GM19372 (cell line): ENCODE measurements around the gene WFDC1.

Source experiments
- ATAC-seq: cut with Tn5 transposase; IDR thresholded peaks from one replicate; pipeline ENCODE4 v1.9.1; 2021; ENCODE audit warnings: mild to moderate bottlenecking, low read depth, moderate library complexity; ENCODE audit not compliant: unreplicated experiment

WFDC1 gene

GRCh38 chr16:84299734-84300440 is 5.2 kb downstream of the WFDC1 start:
- ATAC-seq, result no peak

DNA sequence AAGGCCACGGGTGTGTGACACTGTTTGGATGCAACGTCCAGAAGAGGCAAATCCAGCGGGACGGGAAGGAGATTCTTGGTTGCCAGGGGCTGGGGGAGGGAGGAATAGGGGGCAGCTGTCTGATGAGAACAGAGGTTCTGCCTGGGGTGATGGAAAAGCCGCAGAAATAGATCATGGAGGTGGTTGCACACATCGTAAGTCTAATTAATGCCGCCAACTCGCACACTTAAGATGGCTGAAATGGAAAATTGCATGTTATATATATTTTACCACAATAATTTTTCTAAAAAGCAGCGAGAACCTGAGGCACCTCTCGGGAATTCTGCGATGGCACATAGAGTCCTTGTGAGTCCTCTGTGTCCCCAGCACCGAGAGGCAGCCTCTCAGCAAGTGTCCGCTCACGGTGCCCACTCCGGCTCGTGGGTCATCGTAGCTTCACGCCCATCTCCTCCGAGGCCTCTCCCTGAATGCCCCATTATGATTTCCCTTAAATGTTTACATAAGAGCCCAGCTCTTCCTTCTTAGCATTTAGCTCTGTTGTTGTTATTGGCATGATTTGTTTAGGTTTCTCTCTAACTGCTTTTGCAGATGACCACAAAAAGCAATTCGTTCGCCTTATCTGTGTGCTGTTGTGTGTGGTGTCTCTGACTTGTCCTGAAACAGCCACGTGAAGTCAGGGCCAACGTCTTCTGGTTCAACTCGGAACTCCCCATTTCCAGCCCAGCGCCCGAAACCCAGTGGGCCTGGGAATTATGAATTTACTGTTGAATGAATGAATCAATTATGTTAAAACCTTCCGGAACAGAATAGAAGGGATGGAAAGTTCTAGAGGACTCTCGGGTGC is 7.7 kb downstream of the WFDC1 start:
- no peak for ATAC-seq

DNA sequence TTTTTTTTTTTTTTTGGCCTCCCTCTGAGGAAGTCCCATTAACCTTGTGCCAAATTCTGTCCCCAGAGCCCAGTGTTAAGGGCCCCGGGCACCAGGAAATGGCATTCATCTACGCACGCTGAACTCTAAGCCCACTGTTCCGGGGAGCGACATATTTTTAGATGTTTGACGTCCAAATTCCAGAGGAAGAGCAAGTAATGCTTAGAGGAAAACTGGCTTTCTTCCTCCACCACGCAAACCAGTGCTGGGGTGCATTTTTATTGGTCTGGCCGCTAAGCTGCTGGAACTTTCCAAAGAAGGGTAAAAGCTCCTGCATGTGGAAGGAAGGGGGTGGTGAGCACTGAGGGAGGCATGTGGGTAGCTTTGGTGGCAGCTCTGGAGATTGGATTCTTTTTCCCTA is 8.3 kb downstream of the WFDC1 start:
- no peak for ATAC-seq

DNA sequence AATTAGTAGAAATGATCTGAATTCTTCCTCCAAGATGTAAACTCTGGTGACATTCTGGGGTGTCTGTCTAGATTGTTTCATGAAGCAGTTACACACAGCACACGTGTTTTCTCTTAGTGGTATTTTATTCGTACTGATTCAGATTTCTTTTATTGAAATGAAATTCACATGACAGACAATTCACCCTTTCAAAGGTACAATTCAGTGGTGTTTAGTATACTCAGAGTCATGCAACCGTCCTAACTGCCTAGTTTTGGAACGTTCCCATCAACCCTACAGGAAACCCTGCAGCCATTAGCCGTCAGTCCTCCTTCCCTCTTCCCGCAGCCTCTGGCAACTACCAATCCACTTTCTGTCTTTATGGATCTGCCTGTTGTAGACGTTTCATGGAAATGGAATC is 8.8 kb downstream of the WFDC1 start:
- no peak for ATAC-seq

DNA sequence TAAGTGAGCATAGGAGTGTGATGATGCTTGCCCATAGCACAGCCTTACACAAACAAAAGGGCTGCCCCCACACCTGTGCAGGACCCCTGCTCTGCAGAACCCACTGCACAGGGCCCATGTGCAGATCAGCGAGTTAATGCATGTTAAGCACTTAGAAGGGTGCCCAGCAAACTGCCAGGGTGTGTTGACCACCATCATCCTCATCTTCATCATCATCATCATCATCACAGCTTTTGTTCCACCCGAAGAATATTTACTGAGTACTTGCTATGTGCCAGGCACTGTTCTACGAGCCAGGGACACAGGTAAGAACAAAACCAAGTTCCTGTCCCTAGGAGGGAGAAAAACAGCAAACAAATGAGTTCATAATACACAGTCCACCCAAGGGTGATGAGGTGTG is 11.9 kb downstream of the WFDC1 start:
- no peak for ATAC-seq

- no peak for ATAC-seq
Observed at GRCh38 chr16:84307209-84307954, 12.7 kb downstream of the WFDC1 start.

- no peak for ATAC-seq
Observed at GRCh38 chr16:84308120-84308519, 13.4 kb downstream of the WFDC1 start.

- ATAC-seq, result no peak
Observed at GRCh38 chr16:84310642-84311041, 16.0 kb downstream of the WFDC1 start.

GRCh38 chr16:84312783-84313382 is 18.2 kb downstream of the WFDC1 start:
- ATAC-seq, result no peak

DNA sequence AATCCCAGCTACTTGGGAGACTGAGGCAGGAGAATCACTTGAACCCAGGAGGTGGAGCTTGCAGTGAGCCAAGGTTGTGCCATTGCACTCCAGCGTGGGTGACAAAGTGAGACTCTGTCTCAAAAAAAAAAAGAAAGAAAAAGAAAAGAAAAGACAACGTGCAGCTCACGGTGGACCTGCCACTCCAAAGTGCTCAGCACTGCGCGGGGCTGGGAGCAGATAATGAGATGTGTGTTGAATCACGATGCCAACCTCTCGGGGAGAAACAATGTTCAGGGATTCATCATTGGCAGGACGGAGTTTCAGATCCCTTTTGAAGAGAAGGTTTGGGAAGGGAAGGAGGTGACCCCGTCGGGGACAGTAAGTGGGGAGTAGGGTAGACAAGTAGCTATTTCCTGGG is 19.2 kb downstream of the WFDC1 start:
- no peak for ATAC-seq

- ATAC-seq, result no peak
Observed at GRCh38 chr16:84314373-84314772, 19.7 kb downstream of the WFDC1 start.

GRCh38 chr16:84314814-84315213 is 20.1 kb downstream of the WFDC1 start:
- no peak for ATAC-seq

DNA sequence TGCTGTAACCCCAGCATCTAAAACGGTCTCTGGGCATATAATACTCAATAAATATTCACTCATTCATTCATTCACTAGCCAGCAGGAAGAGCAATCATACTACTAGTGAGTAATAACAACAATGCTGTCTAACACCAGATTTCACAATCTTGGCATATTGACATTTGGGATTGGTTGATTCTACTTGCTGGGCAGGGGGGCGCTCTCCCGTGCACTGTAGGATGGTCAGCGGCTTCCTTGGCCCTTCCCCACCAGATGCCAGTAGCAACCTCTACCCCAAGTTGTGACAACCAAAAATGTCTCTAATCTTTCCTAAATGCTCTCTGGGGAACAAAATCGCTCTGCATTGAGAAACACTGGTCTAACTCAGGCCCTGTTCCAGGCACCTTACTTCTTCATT is 20.7 kb downstream of the WFDC1 start:
- ATAC-seq, result no peak

DNA sequence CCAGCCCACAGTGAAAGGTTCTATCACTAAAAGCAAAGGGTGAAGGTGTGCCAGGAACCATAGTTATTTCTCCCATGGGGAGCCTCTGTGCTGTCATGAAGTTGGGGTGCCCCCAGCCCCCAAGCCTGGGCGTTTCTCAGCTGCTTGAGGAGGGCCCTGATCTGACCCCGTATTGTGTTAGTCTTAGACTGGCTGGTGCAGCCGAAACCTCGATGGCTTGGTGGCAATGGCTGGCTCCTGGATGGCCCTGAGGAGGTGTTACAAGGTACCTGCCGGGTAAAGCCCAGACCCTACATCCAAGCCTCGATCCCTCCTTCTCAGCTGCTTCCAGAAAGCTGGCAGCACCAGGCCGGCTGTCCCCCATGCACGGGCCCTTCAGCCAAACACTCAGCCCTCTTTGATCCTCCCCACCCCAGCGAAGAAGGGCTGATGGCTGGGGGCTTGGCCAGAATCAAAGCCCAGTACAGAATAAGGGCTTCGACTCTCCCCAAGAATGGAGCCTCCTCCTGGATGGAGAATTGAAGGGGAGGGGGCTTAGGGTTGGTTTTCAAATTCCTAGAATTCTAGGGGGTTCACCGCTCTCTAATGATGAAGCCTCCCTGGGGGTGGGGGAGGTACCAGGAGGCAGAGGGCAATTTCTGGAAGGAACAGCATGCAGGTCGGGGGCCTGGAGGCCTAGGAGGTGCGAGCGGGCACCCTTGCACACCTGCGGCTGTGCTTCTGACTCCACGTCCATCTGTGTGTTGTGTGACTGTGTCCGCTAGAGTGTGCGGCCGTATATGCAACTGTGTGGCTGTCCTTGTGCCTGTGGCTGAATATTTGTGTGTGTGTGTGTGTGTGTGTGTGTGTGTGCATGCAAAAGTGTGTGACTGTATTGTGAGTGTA is 23.7 kb downstream of the WFDC1 start:
- ATAC-seq, result no peak

GRCh38 chr16:84319146-84319760 is 24.6 kb downstream of the WFDC1 start:
- ATAC-seq, result no peak

GRCh38 chr16:84320511-84320910 is 25.8 kb downstream of the WFDC1 start:
- ATAC-seq, result no peak

- ATAC-seq, result no peak
Observed at GRCh38 chr16:84321932-84322331, 27.3 kb downstream of the WFDC1 start.

GRCh38 chr16:84322749-84323148 is 28.1 kb downstream of the WFDC1 start:
- no peak for ATAC-seq

GRCh38 chr16:84323606-84324005 is 28.9 kb downstream of the WFDC1 start:
- ATAC-seq, result no peak
